LNCaP clone FGC (cell line): ENCODE results near the gene PALM3.

ENCODE experiments used
- DNase-seq: peaks from one replicate; pipeline ENCODE4 v3.0.0-alpha.2; 2011; ENCODE audit warnings: low read depth
- H3K4me3 ChIP-seq: 2 replicates; pipeline ENCODE4 v1.5.1; 2011; ENCODE audit warnings: mild to moderate bottlenecking, low read depth, low read length, control low read depth
- TF ChIP-seq, protein P1 (sequence below): IDR thresholded peaks from 2 replicates; pipeline ENCODE4 v1.5.1; 2012; ENCODE audit warnings: mild to moderate bottlenecking; ENCODE audit not compliant: control insufficient read depth, insufficient read depth; ENCODE audit errors: extremely low read depth

The PALM3 gene

DNA sequence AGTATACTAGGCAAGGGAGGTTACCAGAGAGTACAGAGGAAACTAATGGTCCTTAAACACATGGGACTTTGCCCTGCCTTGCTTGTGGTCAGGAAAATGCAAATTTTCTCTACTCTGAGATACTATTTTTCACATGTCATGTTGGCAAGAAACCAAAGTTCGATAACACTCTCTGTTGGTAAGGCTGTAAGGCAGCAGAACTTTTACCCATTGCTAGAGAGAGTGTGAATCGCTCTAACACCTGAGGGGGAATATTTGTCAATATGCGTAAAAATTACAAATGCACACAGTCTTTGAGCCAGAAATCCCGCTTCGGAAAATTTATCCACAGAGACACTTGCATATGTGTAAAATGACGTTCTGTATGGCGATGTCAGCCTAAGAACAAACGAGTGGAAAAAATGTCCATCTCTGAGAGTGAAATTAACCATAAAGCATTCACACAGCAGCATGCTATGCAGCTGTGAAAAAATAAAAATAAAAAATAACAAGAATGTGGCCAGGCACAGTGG is 46.3 kb downstream of the PALM3 start:
- DNase-seq: no peak
- TF ChIP-seq, protein P1, sequence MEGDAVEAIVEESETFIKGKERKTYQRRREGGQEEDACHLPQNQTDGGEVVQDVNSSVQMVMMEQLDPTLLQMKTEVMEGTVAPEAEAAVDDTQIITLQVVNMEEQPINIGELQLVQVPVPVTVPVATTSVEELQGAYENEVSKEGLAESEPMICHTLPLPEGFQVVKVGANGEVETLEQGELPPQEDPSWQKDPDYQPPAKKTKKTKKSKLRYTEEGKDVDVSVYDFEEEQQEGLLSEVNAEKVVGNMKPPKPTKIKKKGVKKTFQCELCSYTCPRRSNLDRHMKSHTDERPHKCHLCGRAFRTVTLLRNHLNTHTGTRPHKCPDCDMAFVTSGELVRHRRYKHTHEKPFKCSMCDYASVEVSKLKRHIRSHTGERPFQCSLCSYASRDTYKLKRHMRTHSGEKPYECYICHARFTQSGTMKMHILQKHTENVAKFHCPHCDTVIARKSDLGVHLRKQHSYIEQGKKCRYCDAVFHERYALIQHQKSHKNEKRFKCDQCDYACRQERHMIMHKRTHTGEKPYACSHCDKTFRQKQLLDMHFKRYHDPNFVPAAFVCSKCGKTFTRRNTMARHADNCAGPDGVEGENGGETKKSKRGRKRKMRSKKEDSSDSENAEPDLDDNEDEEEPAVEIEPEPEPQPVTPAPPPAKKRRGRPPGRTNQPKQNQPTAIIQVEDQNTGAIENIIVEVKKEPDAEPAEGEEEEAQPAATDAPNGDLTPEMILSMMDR: no peak
- H3K4me3 ChIP-seq: no peak overlapping the region

DNA sequence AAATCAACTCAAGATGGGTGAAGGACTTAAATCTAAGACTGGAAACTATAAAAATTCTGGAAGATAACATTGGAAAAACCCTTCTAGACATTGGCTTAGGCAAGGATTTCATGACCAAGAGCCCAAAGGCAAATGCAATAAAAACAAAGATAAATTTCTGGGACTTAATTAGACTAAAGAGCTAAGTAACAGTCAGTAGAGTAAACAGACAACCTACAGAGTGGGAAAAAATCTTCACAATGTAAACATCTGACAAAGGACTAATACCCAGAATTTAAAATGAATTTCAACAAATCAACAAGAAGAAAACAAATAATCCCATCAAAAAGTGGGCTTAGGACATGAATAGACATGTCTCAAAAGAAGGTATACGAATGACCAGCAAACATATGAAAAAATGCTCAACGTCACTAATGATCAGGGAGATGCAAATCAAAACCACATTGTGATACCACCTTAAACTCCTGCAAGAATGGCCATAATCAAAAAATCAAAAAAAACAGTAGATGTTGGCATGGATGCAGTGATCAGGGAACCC is 49.4 kb downstream of the PALM3 start:
- no peak overlapping the region for H3K4me3 ChIP-seq
- no peak for DNase-seq
- TF ChIP-seq, protein P1: no peak

DNA sequence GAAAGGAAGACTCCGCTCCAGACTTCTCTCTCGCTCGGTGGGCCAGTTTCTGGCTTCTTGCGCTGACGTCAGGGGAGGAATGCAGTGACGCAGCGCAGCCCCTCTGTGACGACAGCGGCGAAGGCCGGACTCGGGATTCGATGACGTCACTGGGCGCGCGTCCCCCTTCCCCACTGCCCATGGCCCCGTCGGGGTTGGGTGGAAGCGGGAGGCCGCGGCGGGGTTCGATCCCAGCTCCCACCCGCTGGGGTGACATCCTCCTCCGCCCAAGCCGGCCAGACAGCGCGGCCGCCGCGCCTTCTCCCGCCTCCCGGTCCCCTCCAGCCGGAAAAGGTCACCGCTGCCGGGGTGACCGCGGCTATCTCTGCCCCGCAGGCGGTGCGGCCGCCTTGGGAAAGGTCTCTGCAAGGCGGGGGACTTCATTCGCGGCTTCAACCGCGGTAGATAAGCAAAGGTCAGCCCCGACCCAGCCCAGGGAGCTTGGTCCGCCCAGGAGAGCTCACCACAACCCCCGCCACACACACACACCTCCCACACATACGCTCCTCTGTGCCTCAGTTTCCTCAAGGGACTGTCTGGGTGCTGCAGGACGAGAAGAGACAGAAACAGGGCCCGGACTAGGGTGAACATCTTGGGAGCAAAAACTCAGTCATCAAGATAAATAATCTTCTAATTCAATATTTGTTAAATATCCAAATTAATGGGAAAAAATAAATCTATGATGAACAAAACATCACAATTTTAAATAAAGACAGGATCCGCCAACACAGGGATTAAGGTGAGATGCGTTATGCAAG is 54.9 kb downstream of the PALM3 start:
- no peak for DNase-seq
- H3K4me3 ChIP-seq: peak overlapping the region; percentile 74
- TF ChIP-seq, protein P1: no peak

DNA sequence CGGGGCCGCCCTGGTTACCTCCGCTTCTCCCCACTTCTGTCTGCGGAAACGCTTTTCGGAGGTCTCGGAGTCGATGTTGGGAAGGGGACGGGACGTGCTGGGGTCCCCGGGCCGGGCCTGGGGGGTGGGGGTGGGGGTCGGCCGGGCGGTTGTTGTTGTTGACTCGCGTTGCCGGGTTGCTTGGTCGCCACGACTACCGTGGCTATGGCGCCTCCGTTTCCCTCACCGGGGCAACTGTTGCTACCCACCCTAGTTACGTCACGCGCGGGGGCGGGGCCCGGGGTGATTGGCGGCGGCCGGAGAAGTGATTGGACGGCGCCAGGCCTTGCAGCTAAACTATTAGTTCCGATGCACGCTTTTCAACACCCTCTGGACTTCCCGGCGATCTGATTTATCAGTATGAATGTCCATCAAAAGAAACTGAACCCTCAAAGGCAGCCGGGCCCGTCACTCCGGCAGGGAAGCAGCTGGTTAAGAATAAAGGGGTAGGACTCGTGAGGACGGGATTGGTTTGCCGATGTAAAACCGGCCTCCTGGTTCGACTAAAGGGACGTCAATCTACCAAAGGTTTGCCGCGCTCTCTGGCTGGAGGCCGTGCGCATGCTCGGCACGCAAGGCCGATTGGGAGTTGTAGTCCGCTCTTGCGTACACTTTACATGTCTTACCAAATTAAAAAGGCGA is 55.7 kb downstream of the PALM3 start, which contains the start of gene RFX1:
Gene RFX1, minus strand, starts transcription at position 236 of the 681 bp plus-strand sequence. CDS start 12,477 bp downstream, outside the sequence.
- TF ChIP-seq, protein P1: no peak
- peak; percentile 100 for DNase-seq
- H3K4me3 ChIP-seq: peak within 1 kb of the TSS; percentile 74

DNA sequence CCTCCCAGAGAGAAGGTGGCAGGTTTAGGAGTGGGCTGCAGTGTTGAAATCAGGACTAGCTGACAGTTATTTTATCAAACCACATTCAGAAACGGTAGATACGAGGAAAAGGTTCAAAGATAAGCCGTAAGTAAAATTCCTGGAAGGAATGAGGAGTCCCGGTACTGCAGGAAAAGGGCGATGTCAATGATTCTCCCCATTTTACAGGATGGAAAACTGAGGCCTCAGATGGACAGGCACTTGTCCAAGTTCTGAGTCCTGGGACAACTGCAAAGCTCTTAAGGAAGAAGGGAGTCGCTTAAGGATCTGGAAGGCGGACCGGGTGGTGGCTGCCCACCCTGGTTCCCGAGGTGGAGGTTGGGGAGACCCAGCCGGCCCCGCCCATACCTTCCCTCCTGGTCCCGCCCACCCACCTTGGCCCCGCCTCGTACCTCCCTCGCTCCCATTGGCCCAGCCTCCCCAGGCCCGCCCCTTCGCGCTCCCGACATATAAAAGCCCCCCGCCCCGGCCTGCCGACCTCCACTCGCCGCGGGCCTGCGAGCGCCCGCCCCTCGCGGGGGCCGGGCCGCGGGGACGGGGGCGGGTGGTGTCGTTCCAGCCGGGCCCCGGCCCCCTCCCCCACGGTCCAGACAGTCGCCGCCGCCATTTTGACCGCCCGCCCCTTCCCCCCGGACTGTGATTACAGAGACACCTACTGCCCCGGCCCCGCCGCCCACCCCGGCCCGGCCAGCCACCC is 56.4 kb downstream of the PALM3 start:
- TF ChIP-seq, protein P1: no peak
- peak overlapping the region; percentile 74 for H3K4me3 ChIP-seq
- no peak for DNase-seq

DNA sequence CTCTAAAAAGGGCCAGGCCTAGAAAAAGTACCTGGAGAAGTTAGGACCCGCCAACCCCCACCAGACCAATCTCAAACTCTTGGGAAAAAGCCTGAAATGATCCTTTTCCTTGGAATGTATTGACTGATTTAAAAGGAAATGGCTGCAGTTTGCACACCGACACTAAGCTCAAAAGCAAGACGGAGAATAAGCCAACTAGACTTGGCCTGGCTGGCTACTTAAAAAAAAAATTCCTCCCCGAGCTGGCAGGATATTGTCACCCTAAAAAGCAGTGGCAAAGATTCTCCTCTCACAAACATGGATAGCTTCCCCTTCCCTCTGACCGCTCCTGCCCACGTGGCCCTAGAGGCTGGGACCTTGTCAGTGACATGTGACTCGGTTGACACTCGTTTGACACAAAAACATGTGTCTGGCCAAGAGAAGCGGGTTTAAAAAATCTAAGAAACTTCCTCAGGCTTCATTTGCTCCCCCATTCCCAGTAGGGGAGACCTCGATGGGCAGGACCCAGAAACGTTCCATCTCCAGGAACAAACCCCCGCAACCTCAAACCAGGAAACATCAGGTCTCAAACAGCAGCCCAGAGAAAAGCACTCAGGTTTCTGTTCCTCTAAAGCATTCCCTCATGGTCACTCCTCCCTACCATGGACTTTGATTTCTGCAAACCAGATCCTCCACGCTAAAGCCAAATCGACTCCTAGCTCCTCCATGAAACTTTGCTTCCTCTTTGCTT is 57.1 kb downstream of the PALM3 start:
- no peak for DNase-seq
- no peak overlapping the region for H3K4me3 ChIP-seq
- TF ChIP-seq, protein P1: no peak
